Fibroblast of skin of left quadriceps (primary cell): ENCODE results near the gene STK32B.
"Not testable (repeated sequence)": the region's sequence is repeated elsewhere in the genome, so short reads cannot be mapped to it uniquely, and the experiment has no call there.

ENCODE experiments used
- DNase-seq, 2 experiments: peaks; one replicate each; pipeline ENCODE4 v3.0.0-alpha.2; 2013; ENCODE audit warnings: low read depth in 2 of 2

Gene STK32B

GRCh38 chr4:5160668-5161067 lies 109.4 kb downstream of the STK32B start:
- DNase-seq: no peak

GRCh38 chr4:5162909-5163508 lies 111.7 kb downstream of the STK32B start:
- no peak for DNase-seq

GRCh38 chr4:5164221-5164912 lies 113.1 kb downstream of the STK32B start:
- no peak for DNase-seq

GRCh38 chr4:5165420-5166369 lies 114.4 kb downstream of the STK32B start:
- DNase-seq: peak; percentile 57 to 60

GRCh38 chr4:5166377-5166776 lies 115.1 kb downstream of the STK32B start:
- no peak for DNase-seq

- DNase-seq: no peak
Observed at GRCh38 chr4:5168891-5169290, 117.6 kb downstream of the STK32B start.

- DNase-seq: not testable (repeated sequence)
Observed at GRCh38 chr4:5175836-5176235, 124.6 kb downstream of the STK32B start.

GRCh38 chr4:5184606-5185005 lies 133.3 kb downstream of the STK32B start:
- no peak for DNase-seq

GRCh38 chr4:5185551-5185950 lies 134.3 kb downstream of the STK32B start:
- no peak for DNase-seq

- no peak for DNase-seq
Observed at GRCh38 chr4:5186271-5187064, 135.2 kb downstream of the STK32B start.

- DNase-seq: no peak
Observed at GRCh38 chr4:5188130-5188529, 136.8 kb downstream of the STK32B start.

- DNase-seq: no peak
Observed at GRCh38 chr4:5191831-5192230, 140.6 kb downstream of the STK32B start.

- no peak for DNase-seq
Observed at GRCh38 chr4:5192271-5192670, 141.0 kb downstream of the STK32B start.

GRCh38 chr4:5192678-5193077 lies 141.4 kb downstream of the STK32B start:
- no peak for DNase-seq

- DNase-seq: no peak
Observed at GRCh38 chr4:5198656-5199541, 147.6 kb downstream of the STK32B start.

- DNase-seq: no peak
Observed at GRCh38 chr4:5199912-5200311, 148.6 kb downstream of the STK32B start.

GRCh38 chr4:5200513-5200912 lies 149.2 kb downstream of the STK32B start:
- DNase-seq: no peak

GRCh38 chr4:5203309-5203992 lies 152.2 kb downstream of the STK32B start:
- DNase-seq: peak in 1 of 2 experiments; percentile 16

- DNase-seq: peak; percentile 62 to 67
Observed at GRCh38 chr4:5203993-5204310, 152.7 kb downstream of the STK32B start.

GRCh38 chr4:5204781-5205180 lies 153.5 kb downstream of the STK32B start:
- DNase-seq: no peak
